Measurements from ENCODE around the gene SLC16A1.
"Not testable (repeated sequence)": the region's sequence is repeated elsewhere in the genome, so short reads cannot be mapped to it uniquely, and the experiment has no call there.

The SLC16A1 gene

DNA sequence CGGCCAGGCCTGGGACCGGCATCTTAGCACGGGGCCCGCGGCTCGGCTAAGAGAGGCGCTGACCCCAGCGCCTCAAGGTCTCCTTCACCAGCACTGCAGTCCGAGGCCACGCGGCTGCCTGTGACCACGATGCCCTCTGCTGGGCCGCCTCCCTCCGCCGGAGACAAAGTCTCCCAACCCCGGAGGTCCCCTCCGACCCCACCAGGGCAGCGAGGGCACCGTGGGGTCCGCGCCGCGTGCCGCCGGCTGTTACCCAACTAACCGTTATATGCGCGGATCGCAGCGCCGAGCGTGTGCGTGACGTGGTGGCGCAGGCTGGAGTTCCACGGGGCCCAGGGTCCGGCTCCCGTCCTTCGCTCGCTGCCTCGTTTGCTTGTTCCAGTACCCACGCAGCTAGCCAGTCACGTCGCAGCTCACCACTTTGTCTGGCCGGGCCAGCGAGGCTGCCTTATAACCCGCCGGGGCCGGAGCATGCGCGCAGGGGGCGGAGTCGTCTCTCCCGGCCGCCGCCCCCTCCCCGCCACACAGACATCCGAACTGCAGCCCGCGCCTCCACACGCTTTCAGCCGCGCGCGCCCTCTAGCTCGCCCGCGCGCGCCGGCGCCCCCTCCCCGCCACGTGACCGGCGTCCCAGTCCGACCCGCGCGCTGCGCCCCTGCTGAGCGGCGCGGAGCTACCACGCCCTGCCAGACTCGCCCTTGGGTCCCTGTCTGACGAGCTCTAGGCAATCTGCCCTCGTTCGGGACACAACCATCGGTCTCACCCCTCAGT lies at the start of gene SLC16A1:
TSS of gene SLC16A1 (minus strand) at position 424 of the 771 bp plus-strand sequence. CDS start 26,888 bp downstream, outside the sequence.
- DNase-seq (ENCODE audit: low read depth, low spot score) = peak; percentile 98

DNA sequence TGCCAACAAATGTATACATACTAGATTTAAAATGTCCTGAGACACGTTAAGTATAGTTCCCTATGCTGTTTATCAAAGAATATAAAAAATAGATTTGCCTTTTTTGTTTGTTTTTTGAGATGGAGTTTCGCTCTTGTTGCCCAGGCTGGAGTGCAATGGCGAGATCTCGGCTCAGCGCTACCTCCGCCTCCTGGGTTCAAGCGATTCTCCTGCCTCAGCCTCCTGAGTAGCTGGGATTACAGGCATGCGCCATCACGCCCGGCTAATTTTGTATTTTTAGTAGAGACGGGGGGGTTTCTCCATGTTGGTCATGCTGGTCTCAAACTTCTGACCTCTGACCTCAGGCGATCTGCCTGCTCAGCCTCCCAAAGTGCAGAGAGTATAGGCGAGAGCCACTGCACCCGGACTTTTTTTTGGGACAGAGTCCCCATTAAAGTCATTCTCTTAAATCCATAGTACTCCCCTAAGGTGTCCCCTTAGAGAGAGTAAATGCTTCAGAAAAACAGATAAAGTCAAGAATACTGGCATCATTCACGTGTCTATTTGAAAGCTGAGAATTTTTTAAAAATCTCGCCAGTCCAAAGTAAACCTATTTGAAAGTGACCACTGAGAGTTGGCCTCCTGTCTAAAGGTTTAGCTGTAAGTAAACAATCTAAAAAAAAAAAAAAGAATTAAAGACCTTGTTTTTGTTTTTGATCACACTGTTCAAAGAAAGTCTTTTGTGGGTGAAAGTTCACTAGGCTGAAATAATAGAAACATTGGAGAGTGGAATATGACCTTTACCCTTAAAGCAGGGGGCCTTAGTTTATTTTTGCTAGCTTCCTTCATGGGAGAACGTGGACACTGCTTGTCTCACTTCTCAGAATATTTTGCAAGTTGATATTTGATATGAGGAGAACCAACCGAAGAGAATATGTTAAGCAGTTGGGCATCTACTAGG lies 48.0 kb upstream of the SLC16A1 start:
- DNase-seq (ENCODE audit: low read depth, low spot score) = no peak

GRCh38 chr1:113002297-113002696 lies 46.3 kb upstream of the SLC16A1 start:
- no peak for DNase-seq (ENCODE audit: low read depth, low spot score)

GRCh38 chr1:112998592-112999235 lies 42.7 kb upstream of the SLC16A1 start:
- peak; percentile 93 for DNase-seq (ENCODE audit: low read depth, low spot score)

- peak; percentile 23 for DNase-seq (ENCODE audit: low read depth, low spot score)
Observed at GRCh38 chr1:112997781-112998180, 41.8 kb upstream of the SLC16A1 start.

DNA sequence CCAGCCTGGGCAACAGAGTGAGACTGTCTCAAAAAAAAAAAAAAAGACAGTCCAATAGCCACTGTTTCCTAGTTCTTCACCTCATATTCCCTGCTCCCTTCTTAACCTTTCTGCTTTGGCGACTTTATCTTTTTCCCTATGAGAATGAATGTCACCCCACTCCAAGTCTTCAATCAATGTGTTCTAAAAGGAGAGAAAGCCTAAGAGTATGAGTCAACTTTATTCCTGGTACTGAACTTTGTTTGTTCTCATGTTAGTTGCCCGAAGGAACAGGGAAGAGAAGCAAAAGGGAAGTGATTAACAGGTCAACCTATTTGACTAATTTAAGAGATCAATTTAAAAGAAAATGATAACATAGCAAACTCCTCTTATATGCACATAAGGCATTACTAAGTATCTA lies 39.9 kb upstream of the SLC16A1 start:
- DNase-seq (ENCODE audit: low read depth, low spot score) = peak; percentile 33

- DNase-seq (ENCODE audit: low read depth, low spot score) = not testable (repeated sequence)
Observed at GRCh38 chr1:112995021-112995420, 39.0 kb upstream of the SLC16A1 start.

DNA sequence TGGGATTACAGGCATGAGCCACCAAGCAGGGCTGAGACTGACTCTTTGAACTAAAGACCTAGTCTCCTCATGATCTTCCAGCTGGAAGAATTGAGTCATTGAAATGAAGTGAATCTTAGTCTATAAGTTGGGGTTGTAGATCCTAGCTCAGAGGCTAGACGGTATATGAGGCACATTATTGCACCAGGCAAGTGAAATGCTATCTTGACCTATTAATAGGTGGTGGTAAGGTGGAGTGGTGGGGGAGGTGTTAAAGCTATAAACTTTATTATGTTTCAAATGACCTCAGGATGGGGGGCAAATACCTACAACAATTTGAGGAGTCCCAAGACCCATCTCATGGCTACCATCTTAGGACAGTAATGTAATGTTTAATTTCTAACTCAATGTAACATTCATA lies 36.8 kb upstream of the SLC16A1 start:
- DNase-seq (ENCODE audit: low read depth, low spot score) = no peak

DNA sequence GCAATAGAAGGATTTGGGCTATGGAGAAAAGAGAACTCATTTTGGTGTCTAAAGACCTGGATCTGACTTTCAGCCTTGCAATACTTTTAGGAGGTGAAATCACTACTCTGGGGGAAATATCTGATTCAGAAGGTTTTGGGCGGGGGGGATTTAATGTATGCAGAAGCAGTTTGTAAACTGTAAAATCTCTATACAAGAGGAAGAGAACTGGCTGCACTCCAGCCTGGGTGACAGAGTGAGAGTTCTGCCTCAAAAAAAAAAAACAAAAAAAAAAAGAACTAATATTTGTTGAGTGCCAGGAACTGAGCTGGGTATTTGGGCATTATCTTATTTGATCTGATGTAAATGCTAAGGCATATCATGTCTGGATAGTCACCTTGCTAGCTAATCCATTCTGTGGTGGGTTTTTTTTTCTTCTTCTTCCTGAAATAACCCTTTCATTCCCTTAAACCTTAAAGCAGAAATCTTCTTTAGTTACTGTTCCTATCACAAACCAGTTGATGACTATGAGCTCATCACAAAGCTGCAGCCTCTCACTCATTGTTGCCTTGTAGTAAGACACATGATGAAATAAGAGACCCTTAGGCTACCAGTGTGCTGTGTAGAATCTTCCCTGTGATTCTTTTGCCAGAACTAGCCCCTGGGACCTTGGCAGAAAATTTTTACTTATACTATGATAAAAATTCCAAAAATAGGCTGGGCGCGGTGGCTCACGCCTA lies 35.6 kb upstream of the SLC16A1 start:
- DNase-seq (ENCODE audit: low read depth, low spot score) = no peak

DNA sequence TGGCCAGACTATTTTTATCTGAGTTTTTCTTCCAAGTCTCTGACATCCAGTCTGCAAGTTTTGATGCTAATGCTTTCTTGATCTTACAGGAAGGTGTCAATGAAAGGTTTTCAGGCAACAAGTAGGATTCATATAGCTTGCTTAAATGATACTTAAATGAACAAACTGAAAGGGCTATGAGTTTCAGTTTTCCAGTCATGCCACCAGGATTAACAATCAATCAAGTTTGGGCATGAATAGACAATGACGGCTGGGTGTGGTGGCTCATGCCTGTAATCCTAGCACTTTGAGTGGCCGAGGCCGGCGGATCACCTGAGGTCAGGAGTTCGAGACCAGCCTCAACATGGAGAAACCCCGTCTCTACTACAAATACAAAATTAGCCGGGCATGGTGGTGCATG lies 34.3 kb upstream of the SLC16A1 start:
- DNase-seq (ENCODE audit: low read depth, low spot score) = no peak

DNA sequence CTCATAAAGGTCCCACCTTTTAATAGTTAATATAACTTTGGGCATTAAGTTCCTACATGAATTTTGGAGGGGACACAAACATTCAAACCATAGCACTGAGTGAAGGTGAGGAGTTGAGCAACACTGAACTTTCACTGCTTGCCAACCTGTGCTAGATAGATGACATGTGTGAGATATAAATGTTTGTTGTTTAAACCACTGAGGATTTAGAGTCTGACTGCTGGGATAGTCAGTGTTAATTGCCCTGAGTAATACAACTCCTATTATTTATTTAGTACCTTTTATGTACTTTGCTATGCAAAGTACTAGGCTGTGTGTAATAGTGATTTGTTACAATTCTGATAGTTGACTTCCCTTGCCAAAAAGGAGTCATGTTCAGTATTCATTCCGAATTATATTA lies 32.4 kb upstream of the SLC16A1 start:
- no peak for DNase-seq (ENCODE audit: low read depth, low spot score)

DNA sequence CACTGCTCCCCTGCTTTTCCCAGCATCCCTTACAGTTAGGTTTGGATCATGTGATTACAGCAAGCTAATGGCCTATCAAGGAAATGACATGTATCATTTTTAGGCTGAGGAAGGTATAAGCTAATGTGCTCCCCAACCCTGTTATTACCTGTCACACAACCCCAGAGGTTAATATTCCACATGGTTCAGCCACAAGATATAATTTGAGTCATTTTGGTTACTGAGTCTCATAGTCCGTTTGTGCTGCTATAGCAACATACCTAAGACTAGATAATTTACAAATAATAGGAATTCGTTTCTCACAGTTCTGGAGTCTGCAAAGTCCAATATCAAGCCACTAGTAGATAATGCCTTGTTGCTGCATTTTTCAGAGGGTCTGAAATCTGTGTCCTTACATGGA lies 29.1 kb upstream of the SLC16A1 start:
- DNase-seq (ENCODE audit: low read depth, low spot score) = no peak

- no peak for DNase-seq (ENCODE audit: low read depth, low spot score)
Observed at GRCh38 chr1:112983537-112984131, 27.6 kb upstream of the SLC16A1 start.

GRCh38 chr1:112982853-112983536 lies 27.0 kb upstream of the SLC16A1 start:
- no peak for DNase-seq (ENCODE audit: low read depth, low spot score)

DNA sequence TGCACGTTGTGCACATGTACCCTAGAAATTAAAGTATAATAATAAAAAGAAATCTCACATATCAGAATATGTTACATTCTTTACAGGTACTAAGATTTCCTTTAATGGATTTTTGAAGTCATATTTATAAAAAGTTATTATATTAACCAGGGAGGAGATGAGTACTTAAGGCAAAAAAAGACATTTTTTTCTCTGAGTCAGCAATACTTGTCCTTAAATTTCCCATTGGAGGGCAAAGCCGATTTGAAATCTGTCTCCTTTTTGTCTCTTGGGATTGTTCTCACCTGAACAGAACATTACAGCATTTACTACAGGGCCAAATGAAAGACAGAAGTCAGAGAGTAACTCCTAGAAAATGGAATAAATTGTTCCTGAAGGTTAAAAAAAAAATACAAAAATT lies 26.3 kb upstream of the SLC16A1 start:
- DNase-seq (ENCODE audit: low read depth, low spot score) = no peak

DNA sequence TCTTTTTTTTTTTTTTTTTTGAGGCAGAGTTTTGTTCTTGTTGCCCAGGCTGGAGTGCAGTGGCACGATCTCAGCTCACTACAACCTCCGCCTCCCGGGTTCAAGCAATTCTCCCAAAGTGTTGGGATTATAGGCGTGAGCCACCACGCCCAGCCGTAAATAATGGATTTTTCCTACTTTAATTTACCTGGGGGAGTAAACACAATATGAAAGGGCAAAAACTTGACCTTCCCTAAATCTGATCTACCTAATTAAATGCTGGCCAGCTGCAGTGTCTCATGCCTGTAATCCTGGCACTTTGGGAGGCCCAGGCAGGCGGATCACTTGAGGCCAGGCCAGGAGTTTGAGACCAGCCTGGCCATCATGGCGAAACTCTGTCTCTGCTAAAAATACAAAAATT lies 25.8 kb upstream of the SLC16A1 start:
- DNase-seq (ENCODE audit: low read depth, low spot score) = not testable (repeated sequence)

DNA sequence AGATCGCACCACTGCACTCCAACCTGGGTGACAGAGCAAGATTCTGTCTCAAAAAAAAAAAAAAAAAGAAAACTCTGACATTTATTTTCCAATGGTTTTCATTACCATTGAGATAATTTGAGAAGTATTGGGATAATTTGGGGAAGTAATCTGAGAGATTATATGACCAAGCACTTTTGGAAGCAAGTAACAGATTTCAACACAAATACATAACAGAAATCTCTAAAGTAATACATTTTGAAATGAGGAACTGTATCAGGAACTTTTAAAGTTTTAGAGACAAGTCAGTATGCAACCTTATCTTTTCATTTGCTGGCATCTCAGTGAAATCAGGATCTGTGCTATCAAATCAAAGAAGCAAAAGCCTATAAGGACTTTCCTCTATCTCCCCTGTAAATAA lies 25.4 kb upstream of the SLC16A1 start:
- DNase-seq (ENCODE audit: low read depth, low spot score) = no peak

GRCh38 chr1:112975336-112975735 lies 19.3 kb upstream of the SLC16A1 start:
- DNase-seq (ENCODE audit: low read depth, low spot score) = no peak

GRCh38 chr1:112974646-112975045 lies 18.6 kb upstream of the SLC16A1 start:
- DNase-seq (ENCODE audit: low read depth, low spot score) = no peak

DNA sequence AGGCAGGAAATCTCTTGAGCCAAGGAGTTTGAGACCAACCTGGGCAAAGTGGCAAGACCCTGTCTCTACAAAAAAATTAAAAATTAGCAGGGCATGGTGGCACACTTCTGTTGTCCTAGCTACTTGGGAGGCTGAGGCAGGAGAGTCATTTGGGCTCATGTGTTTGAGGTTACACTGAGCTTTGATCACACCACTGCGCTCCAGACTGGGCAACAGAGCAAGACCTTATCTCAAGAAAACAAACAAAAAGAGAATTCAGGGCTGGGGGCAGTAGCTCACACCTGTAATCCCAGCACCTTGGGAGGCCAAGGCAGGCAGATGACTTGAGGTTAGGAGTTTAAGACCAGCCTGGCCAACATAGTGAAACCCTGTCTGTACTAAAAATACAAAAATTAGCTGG lies 17.8 kb upstream of the SLC16A1 start:
- no peak for DNase-seq (ENCODE audit: low read depth, low spot score)

Measured in astrocyte of the hippocampus (primary cell).